NCI-H1417 (cell line): ENCODE data around the gene SPNS3.

Experiments used
- DNase-seq, 3 experiments: peaks; one replicate each; lab custom pipeline; 2025; lab: John Stamatoyannopoulos, UW

Gene SPNS3

GRCh38 chr17:4426499-4427208 lies 7.1 kb upstream of the SPNS3 start:
- DNase-seq, result no peak

DNA sequence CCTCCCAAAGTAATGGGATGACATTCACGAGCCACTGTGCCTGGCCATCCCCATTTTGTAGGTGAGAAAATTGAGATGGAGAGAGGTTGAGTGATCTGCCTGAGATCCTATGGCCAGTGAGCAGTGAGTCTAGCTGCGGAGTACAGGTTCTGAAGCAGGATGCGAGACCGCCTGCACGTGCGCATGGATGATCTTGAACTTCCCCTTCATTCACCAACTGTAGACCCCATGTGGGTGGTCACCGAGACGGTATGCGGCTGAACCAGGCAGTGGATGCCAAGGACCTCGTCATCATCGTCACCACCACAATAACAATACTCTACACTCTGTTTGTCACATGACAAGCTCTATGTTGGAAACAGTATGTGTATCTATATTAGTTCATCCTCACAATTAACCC lies 6.2 kb upstream of the SPNS3 start:
- DNase-seq, result no peak

GRCh38 chr17:4436381-4436780 lies 2.6 kb downstream of the SPNS3 start:
- DNase-seq, result no peak

DNA sequence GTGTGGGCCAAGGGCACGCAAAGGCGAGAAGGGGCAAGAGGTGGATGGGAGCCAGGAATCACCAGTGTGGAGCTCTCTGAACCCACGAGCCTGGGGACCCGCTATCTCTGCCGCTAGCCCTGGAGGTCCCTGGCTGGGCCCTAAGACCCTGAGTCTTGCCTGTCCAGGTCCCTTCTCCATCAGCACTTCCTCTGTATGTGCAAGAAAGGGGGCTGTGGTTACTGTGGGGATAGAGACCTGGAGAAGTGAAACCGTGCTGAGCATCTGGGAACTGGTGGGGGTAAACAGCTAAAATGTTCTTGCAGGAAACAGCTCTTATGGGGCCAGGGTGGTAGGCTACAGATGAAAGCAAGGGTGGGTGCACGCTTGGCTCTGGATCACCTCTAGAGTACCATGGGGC lies 3.1 kb downstream of the SPNS3 start:
- no peak for DNase-seq

DNA sequence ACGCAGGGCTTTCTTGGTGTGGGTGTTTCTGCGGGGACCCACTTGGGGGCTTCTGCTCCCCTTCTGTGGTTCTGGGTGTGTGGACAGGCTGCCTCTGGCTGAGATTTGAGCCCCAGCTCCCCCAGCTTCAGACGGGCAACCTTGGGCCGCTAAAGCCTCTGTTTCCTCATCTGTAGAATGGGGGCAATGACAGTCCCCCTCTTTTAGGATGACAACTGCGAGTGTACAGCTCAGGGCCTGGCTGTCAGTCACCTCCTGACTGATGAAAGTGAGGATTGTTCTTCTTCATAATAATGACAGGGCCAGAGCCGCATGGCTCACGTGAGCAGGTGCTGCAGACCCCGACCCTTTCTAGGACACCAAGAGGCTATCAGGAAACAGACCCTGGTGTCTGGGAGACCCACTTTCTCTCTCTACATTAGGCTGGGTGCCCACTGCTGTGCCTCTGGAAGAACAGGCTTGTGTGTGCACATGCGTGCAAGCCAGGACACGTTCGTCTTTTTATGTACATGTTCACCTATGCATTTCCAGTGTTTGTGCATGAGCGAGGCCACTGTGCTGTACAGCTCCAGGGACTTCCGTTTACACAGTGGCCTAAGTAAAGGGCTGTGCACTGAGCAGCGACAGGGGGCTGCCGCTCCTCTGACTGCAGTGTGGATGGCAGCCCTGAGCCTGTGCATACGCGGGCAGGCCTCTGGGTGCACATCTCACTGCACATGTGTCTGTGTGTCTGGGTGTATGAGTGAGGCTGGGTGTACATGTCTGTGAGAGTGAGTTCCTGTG lies 4.6 kb downstream of the SPNS3 start:
- DNase-seq, result peak in 1 of 3 experiments; percentile 3

DNA sequence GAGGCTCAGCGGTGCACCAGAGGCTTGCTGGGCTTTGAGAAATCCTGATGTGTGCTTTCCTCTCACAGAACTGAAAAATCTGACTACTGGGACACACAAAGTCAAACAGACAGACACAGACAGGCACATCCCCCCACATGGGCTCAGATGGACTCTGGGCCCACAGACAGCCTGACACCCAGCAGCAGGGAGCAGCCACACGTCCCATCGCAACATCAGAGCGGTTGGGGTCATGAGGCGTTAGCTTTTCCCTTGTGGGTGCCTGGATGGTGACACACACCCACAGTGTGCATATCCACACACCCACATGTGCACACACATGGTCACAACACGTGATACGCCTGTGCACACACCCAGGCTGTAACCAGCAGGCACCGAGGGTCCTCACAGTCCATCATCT lies 6.3 kb downstream of the SPNS3 start:
- DNase-seq, result no peak

GRCh38 chr17:4440690-4441686 lies 7.2 kb downstream of the SPNS3 start:
- peak in 2 of 3 experiments; percentile 1 to 23 for DNase-seq

GRCh38 chr17:4442582-4442981 lies 8.8 kb downstream of the SPNS3 start:
- no peak for DNase-seq

- no peak for DNase-seq
These were observed 9.7 kb downstream of the SPNS3 start for GRCh38 chr17:4443476-4443875.

GRCh38 chr17:4444782-4445473 lies 11.2 kb downstream of the SPNS3 start:
- no peak for DNase-seq

- no peak for DNase-seq
These were observed 12.0 kb downstream of the SPNS3 start for GRCh38 chr17:4445731-4446130.

- no peak for DNase-seq
These were observed 12.8 kb downstream of the SPNS3 start for GRCh38 chr17:4446326-4447071.

- DNase-seq, result no peak
These were observed 14.6 kb downstream of the SPNS3 start for GRCh38 chr17:4448197-4448980.

DNA sequence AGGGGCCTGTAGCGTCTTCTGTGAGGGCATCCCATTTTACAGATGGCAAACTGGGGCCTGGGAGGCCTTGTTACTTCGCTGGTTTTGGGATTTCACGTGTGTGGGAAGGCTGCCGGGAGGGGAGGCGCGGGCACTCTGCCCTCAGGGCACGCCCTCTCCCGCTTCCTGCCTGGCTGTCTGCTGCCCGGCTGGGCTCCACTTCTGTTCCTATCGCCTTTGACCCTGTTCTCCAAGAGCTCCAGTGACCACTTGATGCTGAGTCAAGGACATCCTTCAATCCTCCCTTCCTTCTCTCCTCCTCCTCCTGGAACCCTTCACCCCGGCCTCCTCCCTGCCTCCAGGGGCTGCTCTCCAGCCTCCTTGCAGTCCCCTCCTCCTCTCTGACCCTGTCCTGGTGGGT lies 16.0 kb downstream of the SPNS3 start:
- DNase-seq, result no peak

- no peak for DNase-seq
These were observed 17.1 kb downstream of the SPNS3 start for GRCh38 chr17:4450710-4451316.

- no peak for DNase-seq
These were observed 20.3 kb downstream of the SPNS3 start for GRCh38 chr17:4453812-4454591.

- DNase-seq, result no peak
These were observed 26.9 kb downstream of the SPNS3 start for GRCh38 chr17:4460661-4461060.

GRCh38 chr17:4463818-4464476 lies 30.2 kb downstream of the SPNS3 start:
- no peak for DNase-seq
